ENCODE measurements around the gene MALSU1. TPM values are rescaled to one million over a fixed set of nuclear protein-coding genes. Genes with fewer than 3 reads are reported as not detected.

Gene MALSU1
- total RNA-seq, 1 donor from 2014 or later = 54.7 TPM

DNA sequence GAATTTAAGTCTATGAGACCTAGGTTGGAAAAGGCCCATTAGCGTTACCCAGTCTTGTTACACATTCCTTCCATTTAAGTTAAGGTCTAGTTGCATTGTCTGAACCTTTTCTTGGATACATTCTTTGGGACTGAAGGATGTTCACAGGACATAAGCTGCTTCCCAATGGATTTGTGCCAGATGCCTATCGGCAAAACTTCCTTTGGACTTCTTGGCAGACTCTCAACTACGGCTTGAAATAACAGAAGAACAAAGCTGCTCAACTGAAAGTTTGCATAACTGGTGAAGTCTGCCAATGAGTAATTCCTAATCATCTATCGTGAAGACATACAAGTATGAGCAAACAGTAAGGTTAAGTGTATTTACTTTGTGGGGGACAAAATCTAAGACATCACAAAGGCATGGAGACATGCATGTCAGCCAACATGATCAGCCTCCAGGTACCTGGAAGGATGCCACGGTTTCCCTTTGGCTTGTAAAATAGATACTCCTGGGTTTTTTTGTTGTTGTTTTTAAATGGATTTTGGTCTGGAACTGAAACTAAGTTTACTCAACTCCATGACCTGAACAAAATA lies 35.4 kb downstream of the MALSU1 start:
- DNase-seq (ENCODE audit: extremely low read depth, low read depth, low spot score) = peak; percentile 98

DNA sequence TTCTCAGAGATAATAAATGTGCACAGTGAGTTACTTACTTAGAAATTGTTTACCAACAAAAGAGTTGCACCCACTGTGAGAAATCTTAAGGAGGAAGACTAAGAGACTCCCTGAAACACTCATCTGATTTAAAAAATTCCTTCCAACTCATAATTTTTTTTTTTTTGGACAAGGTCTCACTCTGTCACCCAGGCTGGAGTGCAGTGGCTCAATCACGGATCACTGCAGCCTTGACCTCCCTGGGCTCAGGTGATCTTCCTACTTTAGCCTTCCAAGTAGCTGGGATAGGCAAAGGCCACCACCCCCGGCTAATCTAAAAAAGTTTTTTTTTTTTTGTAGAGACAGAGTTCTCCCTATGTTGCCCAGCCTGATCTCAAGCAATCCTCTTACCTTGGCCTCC lies 36.0 kb downstream of the MALSU1 start:
- no peak for DNase-seq (ENCODE audit: extremely low read depth, low read depth, low spot score)

DNA sequence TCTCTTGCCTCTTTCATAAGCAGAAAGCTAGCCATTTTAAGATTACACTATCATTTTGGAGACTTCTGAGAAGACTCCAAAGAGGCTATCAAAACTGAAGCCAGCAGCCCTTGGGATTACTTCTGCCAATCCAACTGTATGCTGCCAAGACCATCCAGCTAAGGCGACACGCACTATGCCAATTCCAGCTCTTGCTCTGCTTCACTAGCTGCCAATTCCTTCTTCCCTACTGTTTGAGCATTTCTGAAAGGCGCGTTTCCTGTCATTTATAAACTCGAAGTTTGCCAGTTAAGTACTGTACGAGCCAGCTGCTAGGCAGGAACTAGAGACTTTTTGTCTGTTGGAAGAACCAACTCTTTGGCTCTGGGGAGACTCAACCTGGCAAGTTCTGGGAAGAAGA lies 36.5 kb downstream of the MALSU1 start:
- no peak for DNase-seq (ENCODE audit: extremely low read depth, low read depth, low spot score)

DNA sequence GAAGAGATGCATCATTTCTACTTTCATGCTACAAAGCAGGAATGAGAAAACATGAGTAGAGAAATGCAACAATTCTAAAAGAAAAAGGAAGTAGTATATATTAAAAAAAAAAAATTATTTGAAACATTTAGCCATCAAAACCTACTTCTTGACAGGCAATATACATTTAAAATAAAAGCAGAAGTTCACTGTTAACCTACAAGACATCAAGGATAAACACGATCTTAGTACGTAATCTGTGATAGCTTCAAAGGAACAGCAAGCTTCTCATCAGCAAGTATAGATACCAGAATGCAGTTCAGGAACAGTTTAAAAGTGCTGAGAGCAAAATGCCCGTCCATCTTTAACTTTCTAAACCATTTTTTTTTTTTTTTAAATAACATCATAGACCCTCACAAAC lies 36.9 kb downstream of the MALSU1 start:
- DNase-seq (ENCODE audit: extremely low read depth, low read depth, low spot score) = no peak

DNA sequence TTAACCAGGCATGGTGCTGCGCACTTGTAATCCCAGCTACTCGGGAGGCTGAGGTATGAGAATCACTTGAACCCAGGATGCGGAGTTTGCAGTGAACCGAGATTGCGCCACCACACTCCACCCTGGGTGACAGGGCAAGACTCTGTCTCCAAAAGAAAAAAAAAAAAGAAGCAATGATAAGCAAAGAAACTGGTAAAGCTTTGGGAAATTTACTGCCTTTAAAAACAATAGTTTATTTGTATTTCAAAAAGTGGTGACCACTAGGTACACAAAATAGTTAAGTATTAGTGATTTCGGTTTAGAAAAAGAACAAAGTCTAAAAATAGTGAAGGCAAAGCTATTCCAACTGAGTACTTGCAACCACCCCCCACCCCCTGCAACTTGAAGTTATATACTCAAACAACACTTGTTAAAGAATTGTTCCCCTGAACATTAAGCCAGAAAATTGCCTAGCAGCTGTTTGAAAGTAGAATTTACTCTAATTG lies 37.7 kb downstream of the MALSU1 start:
- no peak for DNase-seq (ENCODE audit: extremely low read depth, low read depth, low spot score)

DNA sequence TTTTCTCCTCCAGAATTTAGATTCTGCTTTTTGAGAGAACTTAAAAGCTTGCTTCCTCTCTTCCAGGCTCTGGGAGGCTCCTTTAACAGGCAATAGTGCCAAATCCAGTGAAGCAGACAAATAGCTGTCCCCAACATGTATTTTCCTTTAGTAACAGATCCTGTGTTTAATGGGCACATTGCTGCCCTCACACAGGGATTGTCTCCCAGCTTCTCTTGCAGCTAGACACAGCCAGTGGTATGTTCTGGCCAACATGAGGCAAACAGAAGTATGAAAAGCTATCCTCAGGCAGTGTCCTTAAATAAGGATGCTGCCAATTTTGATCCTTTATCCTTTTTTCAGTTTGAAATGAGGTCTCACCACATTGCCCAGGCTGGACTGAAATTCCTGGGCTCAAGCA lies 38.2 kb downstream of the MALSU1 start:
- DNase-seq (ENCODE audit: extremely low read depth, low read depth, low spot score) = no peak

DNA sequence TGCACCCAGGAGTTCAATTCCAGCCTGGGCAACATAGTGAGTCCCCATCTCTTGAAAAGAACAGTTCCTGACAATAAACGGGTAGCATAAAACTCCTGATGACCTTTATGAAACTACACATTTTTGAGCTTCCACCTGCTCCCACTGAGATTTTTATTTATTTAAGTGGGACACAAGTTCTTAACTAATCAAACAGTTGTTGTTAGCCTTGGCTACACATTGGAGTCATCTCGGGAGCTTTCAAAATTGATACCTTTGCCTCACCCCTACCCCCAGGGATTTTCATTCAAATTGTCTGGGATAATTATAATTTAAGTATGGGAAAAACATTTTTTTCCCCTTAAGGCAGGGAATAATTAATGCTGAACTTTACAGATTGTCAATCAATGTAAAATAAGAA lies 39.3 kb downstream of the MALSU1 start:
- DNase-seq (ENCODE audit: extremely low read depth, low read depth, low spot score) = no peak

DNA sequence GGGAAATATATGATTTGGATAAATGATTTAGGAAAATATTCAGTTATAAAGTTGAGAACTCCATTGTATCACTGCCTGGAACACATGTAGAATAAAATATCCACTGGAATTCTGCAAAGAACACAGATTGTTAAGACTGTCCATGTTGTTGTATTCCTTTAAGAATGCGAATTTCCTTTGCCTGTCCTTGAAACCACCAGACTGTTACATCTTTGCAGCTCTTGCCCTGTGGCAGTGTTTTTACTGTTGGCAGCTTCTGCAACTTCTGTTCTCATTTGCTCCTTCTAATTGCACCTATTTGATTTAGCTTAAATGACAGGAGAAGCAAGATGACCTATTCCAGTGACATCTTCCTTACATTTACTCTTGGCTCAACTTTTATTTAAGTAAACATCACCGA lies 39.7 kb downstream of the MALSU1 start:
- no peak for DNase-seq (ENCODE audit: extremely low read depth, low read depth, low spot score)

DNA sequence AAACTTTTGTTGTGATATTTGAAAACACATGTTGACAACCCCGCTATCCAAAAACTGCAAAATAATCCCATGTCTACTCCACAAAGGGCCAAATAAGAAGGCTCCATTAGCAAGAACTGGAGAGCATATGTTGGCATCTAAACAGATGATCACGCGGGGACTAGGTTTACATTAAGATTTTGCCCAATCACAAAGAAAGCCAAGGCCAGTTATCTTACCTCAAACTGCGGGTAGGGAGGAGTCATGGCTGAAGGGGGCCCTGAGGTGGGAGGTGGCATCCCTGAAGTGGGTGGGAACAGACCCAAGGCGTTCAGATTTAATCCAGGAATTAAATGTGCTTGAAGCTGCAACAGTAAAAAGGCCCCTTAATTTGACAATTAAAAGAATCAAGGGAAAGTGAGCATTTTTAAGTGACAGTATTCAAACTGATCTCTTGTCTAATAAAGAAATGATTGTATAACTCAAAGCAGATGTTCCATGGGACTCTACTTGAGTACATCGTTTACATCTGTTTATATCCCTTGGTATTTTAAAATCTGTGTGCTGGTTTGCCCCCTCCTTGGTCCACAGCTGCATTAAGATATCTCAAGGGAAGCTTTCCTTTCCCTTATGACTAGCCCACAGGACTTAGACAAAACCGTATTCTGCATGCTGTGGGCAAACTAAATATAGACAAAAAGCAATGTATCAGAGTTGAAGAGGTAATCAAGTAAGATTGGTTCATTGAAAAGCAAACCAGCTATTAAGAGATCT lies 42.9 kb downstream of the MALSU1 start:
- DNase-seq (ENCODE audit: extremely low read depth, low read depth, low spot score) = no peak

DNA sequence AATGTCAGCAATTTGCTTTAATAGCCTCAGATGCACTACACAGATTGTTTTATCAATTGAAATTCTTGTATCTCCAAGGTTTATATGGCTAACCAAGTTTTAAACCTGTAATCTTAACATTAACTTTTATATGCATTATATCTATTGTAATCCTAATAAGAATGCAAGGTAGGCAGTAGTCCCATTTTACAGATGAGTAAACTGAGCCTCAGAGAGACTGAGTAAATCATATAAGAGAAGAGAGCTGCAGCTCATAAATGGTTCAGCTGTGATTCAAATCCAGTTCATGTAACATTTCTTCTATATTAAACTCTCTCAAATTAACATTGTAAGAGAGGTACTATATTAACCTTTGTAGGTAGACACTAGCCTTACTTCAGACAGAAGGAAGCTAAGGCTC lies 44.0 kb downstream of the MALSU1 start:
- no peak for DNase-seq (ENCODE audit: extremely low read depth, low read depth, low spot score)

DNA sequence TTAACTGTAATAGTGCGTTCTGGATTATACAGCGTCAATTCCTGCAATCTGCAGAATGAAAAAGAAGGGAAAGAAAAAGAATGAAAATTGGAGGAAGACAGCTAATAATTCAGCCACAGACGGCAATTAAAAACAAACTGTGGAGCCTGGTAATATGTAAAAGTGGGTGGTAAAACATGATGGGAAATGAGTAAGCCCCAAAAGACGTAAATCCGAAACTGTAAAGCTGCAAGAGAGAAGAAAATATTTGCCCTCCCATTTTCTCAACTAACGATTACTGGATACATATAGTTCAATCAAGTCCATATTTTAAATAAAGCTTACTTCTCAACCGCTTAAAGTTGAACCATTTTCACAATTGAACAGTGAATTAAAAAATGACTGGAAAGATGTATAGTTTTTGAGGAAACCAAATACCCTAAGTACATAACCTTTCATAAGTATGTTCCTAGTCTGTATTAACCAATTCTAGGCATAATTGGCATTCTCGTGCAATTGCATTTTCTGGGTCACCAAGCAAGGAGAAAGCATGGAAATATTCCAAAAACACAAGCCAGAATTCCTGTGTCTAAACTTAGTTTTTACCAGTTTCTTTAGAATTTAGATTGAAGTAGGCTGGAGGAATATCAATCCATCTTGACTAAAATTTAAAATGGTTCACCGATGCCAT lies 44.8 kb downstream of the MALSU1 start:
- DNase-seq (ENCODE audit: extremely low read depth, low read depth, low spot score) = no peak

DNA sequence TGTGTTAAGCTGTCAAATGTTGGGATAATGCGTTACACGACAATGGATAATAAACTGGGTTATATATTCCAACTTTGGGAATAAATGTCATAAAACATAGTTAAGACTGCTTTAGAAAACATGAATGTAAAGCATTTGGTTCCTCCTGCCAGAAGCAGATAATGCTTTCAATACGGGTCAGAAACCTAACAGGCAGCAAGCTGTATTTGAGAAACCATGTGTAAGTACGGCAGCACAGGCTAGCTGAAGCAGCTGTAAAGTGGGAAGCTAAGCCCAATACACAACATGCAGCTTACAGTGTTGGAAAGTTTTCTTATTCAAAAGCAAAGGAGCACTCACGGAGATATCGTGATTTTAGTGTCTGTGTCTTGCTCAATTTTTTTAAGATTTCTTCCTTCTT lies 46.5 kb downstream of the MALSU1 start:
- DNase-seq (ENCODE audit: extremely low read depth, low read depth, low spot score) = no peak

DNA sequence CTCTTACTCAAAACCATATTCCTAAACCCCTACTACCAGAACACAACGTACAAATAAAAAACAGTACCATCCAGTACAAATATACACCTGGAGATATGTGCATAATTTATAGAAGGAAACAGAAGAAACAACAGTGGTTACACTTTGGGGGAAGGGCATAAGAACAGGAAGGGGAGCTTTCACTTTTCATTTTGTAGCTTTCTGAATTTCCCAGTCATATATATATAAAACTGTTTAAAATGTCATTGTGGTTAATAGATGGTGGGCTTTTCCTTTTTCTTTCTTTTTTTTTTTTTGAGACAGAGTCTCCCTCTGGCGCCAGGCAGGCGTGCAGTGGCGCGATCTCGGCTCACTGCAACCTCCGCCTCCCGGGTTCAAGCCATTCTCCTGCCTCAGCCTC lies 47.2 kb downstream of the MALSU1 start:
- no peak for DNase-seq (ENCODE audit: extremely low read depth, low read depth, low spot score)

DNA sequence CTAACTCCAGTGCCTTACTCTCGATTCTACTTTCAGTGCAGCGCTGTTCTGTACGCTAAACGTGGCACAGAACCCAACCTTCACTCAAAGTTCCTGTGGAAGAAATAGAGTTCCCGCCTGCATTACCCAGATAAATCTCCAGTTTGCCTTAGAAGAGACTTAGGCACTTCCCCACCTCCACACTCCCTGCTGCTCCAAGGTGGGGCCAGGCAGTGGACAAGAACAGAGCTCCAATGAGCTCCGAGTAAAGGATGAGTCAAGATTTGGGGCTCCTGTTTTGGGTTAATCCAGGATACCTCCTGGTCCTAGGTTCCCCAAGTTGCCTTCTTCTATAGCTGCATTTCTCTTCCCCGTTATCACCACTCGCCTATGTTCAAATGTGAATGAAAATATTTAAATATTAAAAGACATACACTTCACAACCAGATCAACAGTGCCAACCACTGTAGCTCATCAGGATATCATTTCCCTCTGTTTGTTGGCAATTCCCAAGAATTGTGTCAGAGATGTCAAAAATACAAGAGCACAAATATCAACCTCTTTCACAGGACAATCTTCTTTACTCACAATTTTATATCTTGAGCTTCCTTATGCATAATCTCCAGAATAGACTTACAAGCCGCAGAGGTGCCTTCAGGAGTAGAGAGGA lies 48.0 kb downstream of the MALSU1 start:
- no peak for DNase-seq (ENCODE audit: extremely low read depth, low read depth, low spot score)

DNA sequence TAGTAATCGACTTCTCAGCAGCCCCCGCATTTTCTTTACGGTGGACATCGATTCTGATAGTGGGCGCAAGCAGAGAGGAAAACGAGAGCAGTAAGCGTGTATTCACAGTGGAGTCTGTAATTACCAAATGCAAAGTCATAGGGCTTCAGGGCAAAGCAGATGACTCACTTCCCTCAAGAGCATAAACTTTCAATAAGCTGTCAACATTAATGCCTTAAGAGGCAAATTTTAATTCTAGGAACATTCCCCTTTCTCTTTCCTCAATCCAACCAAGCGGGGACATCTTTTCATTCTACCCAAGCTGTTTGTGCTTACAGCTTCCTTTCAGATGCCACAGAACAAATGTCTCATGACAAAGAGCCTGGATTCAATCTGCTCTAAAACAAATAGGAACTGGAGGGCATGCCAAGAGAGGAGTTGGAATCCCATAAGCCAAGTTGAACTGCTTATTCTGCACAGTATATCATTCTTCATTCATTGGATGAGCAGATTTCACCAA lies 48.6 kb downstream of the MALSU1 start:
- no peak for DNase-seq (ENCODE audit: extremely low read depth, low read depth, low spot score)

DNA sequence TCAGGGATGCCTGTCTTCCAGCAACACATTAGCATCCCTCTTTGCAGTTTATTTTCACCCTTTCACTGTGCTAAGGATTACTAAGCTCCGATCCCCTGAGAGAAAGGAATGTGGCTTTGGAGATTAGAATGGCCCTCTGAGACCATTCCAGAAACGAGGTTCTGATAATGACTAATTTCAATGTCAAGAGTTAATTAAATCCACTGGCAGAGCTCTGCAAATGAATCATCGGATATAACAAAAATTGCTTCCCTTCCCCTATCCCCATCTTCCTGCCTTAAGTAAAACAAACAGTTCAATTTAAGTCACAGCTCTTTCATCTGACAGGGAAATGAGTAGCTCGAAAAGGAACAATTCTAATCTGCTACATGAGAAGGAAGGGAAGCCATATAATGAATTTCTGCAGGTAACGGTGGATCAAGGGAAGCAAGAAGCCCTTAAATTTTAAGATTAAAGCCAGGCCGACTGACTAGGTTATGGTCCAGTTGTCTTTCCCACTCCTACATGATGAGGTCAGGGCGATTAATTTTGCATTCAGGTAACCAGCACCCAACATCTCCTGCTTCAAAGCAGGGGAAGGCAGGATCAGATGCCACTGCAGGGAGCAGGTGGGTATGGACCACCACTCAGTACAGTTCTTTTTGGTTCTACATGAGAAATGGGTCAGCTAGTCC lies 50.5 kb downstream of the MALSU1 start:
- no peak for DNase-seq (ENCODE audit: extremely low read depth, low read depth, low spot score)

DNA sequence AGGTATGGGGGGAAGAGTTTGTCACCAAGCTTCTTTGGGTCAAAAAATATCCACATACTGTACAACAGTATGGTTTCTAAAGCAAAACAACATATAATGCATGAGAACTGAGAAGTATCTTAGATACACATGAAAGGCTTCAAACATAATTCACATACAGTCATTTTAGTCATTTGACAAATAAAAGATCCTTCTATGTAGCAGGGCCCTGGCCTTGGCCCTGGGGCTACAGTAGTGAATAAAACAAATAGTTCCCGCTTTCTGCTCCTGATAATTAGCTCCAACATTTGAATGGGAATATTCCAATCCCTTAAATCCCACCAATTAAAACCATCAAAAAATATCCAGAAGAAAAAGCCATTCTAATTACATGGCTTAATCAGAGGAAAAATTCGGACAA lies 51.3 kb downstream of the MALSU1 start:
- DNase-seq (ENCODE audit: extremely low read depth, low read depth, low spot score) = no peak

DNA sequence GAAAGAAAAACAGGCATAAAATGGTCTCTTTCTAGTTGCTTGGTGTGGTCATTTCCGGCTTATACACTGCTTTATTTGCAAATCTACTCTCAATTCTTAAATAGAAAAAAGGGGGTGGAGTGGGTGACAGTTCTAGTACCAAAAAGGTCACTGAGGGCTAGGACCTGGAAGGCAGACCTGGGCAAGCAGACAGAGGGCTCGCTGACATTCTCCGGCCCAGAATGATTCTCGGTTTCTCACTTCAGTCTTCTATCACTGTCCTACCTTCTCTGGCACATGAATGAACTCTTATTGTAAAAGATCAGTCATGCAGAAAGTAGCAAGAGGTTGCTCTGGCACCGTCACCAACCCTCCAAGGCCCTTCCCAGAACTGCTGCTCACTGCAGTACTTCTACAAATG lies 54.0 kb downstream of the MALSU1 start:
- no peak for DNase-seq (ENCODE audit: extremely low read depth, low read depth, low spot score)

DNA sequence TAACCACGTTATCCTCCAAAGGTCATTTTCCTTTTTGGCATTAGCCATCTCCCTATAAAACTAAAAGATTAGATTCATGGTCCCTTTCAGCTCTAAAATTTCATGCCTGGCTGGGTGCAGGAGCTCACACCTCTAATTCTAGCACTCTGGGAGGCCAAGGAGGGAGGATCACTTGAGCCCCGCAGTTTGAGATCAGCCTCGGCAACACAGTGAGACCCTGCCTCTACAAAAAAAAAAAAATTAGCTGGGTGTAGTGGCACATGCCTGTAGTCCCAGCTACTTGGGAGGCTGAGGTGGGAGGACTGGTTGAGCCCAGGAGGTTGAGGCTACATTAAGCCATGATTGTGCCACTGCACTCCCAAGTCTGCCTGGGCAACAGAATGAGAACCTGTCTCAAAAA lies 57.0 kb downstream of the MALSU1 start:
- DNase-seq (ENCODE audit: extremely low read depth, low read depth, low spot score) = no peak

DNA sequence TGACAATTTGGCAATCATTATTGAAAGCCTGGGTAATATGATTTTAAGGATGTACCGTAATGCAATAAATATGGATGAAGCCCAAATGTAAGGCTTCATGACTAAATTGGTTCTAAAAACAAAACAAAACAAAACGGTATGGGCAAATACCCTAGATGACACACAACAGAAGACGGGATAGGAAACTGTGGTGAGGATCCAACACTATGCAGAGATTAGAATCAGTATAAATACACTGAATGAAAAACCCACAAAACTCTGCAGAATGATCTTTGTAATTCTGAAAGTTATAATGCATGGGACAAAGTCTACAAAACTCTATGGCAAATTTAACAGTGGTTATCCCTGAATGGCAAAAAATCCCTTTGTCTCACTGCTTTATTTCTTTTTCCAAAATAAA lies 57.6 kb downstream of the MALSU1 start:
- no peak for DNase-seq (ENCODE audit: extremely low read depth, low read depth, low spot score)
